ENCODE results near the gene TRIM44. TPM values are rescaled to one million over a fixed set of nuclear protein-coding genes. Genes with fewer than 3 reads are reported as not detected.

Gene TRIM44
- total RNA-seq, 4 donors from 2014 or later = 22.3 to 46.7 (median 39.5) TPM

DNA sequence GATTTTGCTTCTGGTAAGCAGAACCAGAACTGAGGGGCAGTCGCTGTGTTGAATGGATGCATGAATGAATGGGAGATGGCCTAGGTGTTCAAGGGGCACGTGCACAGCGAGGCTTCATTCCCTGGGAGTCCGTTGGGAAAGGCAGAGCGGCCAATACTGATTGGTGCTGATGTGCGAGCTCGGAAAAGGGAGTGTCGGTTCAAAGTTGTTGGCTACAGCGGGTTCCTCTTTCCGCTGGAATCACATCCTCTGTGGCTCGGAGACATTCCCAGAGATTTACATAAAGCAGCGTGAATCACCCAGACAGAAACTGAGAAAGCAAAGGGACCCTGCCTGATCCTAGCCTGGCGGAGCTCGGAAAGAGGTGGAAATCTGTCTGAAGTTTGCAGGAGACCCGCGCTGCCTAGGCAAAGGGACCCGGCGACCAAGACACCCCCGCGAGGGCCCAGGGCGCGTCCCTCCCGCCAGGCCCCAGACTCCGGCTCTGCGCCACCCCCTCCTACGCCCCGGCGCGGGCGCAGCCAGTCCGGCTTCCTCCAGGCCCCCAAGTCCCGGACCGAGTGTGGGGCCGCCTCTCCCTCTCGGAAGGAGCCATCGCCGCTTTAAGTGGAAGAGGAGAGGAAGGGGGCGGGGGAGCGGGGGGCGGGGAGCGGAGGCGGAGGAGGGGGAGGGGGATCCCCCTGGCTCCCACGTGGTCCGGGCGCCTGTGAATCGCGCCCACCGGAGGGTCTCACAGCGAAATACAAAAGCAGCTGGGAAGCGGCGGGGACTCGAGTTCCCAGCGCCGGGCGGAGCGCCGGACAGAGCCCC, 44.7 kb upstream of the TRIM44 start, which contains the start of gene FJX1:
Gene FJX1 (plus strand): TSS at position 774 of the 810 bp plus-strand sequence. CDS start 177 bp downstream, outside the sequence.
- 1 to 2% methylated on average over 26 to 37 of the region's 57 CpGs for WGBS, 2 donors
- H3K27ac ChIP-seq = peak within 1 kb of the TSS in 3 of 4 donors; percentile 57 to 85 (median 66)
- peaks cover 0 to 6% of the 10 kb centered on the region in 2 donors for H3K27me3 ChIP-seq
- TF ChIP-seq, protein P1, sequence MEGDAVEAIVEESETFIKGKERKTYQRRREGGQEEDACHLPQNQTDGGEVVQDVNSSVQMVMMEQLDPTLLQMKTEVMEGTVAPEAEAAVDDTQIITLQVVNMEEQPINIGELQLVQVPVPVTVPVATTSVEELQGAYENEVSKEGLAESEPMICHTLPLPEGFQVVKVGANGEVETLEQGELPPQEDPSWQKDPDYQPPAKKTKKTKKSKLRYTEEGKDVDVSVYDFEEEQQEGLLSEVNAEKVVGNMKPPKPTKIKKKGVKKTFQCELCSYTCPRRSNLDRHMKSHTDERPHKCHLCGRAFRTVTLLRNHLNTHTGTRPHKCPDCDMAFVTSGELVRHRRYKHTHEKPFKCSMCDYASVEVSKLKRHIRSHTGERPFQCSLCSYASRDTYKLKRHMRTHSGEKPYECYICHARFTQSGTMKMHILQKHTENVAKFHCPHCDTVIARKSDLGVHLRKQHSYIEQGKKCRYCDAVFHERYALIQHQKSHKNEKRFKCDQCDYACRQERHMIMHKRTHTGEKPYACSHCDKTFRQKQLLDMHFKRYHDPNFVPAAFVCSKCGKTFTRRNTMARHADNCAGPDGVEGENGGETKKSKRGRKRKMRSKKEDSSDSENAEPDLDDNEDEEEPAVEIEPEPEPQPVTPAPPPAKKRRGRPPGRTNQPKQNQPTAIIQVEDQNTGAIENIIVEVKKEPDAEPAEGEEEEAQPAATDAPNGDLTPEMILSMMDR (IDR thresholded peaks at IDR 0.05) = no peak
- TF ChIP-seq EP300 (IDR thresholded peaks at IDR 0.05) (no peak), POLR2A (IDR thresholded peaks at IDR 0.05) (no peak)
- peak within 1 kb of the TSS; percentile 54 to 85 (median 68) for H3K4me3 ChIP-seq
- no peaks in the 10 kb centered on the region for H3K36me3 ChIP-seq
- H3K4me1 ChIP-seq = peaks cover 0 to 42% (median 21%) of the 10 kb centered on the region in 4 donors
- no peaks in the 10 kb centered on the region for H3K9me3 ChIP-seq
- DNase-seq (ENCODE audit: low spot score in 2 of 2) = peak in 1 of 2 donors; percentile 32

DNA sequence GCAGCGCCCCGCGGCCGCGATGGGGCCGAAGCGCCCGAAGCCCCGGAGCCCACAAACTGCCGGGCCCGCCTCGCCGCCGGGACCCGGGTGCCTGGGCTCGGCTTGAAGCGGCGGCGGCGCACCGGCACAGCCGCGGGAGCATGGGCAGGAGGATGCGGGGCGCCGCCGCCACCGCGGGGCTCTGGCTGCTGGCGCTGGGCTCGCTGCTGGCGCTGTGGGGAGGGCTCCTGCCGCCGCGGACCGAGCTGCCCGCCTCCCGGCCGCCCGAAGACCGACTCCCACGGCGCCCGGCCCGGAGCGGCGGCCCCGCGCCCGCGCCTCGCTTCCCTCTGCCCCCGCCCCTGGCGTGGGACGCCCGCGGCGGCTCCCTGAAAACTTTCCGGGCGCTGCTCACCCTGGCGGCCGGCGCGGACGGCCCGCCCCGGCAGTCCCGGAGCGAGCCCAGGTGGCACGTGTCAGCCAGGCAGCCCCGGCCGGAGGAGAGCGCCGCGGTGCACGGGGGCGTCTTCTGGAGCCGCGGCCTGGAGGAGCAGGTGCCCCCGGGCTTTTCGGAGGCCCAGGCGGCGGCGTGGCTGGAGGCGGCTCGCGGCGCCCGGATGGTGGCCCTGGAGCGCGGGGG, 44.0 kb upstream of the TRIM44 start:
- Histone ChIP-seq H3K4me1 (peaks cover 0 to 42% (median 21%) of the 10 kb centered on the region in 4 donors), H3K27ac (peak overlapping the region in 3 of 4 donors; percentile 57 to 85 (median 66)), H3K27me3 (peaks cover 0 to 6% of the 10 kb centered on the region in 2 donors), H3K4me3 (peak overlapping the region; percentile 54 to 85 (median 68)), H3K36me3 (no peaks in the 10 kb centered on the region), H3K9me3 (no peaks in the 10 kb centered on the region)
- no peak for DNase-seq (ENCODE audit: low spot score in 2 of 2)
- TF ChIP-seq EP300 (IDR thresholded peaks at IDR 0.05) (no peak), POLR2A (IDR thresholded peaks at IDR 0.05) (no peak)
- TF ChIP-seq, protein P1 (IDR thresholded peaks at IDR 0.05) = peak in 2 of 5 experiments; percentile 40 to 46
- 0% methylated on average over 43 of the region's 91 CpGs; no CpG with 5 or more reads in 1 of the 2 donors for WGBS, 2 donors

DNA sequence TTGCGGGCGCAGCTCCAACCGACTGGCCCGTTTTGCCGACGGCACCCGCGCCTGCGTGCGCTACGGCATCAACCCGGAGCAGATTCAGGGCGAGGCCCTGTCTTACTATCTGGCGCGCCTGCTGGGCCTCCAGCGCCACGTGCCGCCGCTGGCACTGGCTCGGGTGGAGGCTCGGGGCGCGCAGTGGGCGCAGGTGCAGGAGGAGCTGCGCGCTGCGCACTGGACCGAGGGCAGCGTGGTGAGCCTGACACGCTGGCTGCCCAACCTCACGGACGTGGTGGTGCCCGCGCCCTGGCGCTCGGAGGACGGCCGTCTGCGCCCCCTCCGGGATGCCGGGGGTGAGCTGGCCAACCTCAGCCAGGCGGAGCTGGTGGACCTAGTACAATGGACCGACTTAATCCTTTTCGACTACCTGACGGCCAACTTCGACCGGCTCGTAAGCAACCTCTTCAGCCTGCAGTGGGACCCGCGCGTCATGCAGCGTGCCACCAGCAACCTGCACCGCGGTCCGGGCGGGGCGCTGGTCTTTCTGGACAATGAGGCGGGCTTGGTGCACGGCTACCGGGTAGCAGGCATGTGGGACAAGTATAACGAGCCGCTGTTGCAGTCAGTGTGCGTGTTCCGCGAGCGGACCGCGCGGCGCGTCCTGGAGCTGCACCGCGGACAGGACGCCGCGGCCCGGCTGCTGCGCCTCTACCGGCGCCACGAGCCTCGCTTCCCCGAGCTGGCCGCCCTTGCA, 43.3 kb upstream of the TRIM44 start:
- Histone ChIP-seq H3K9me3 (no peaks in the 10 kb centered on the region), H3K4me1 (peaks cover 0 to 42% (median 21%) of the 10 kb centered on the region in 4 donors), H3K27ac (peak overlapping the region in 1 of 4 donors; percentile 85), H3K4me3 (peak overlapping the region; percentile 53 to 78 (median 56)), H3K36me3 (no peaks in the 10 kb centered on the region), H3K27me3 (peaks cover 0 to 6% of the 10 kb centered on the region in 2 donors)
- WGBS, 2 donors = 1% methylated on average over 29 to 45 of the region's 84 CpGs
- DNase-seq (ENCODE audit: low spot score in 2 of 2) = no peak
- TF ChIP-seq EP300 (IDR thresholded peaks at IDR 0.05) = no peak
- TF ChIP-seq, protein P1 (IDR thresholded peaks at IDR 0.05) = no peak
- TF ChIP-seq POLR2A (IDR thresholded peaks at IDR 0.05) = no peak

DNA sequence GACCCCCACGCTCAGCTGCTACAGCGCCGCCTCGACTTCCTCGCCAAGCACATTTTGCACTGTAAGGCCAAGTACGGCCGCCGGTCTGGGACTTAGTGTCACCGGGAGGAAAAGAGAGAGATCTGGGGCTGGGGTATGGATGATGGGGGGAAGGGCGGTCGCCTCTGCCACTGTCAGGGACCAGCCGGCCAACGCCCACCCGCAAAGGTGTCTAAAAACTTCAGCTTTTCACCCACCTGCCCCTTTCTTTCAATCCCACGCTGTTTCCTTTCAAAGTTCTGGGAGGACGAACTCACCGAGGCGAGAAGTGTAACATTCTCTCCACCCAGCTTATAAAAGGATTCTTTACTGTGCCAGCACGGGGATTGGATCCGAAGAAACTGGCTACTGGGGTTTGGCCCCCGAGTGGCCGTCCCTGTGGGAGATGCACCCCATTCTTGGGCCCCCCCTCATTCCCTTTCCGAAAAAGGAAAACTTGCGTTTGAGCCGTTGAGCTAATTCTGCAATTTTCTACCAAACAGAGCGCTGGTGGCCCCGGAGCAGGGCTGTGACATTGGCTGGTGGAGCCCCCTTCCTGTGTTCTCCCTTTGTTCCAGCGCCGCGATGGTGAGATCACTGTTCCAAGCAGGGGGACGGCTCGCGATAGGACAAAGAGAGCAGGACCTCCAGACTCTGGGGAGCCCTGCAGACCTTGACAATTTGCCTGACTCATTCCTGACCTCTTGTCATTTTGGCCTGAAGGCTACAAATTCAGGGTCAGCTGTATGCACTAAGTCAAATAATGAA, 42.5 kb upstream of the TRIM44 start:
- TF ChIP-seq EP300 (IDR thresholded peaks at IDR 0.05) = no peak
- TF ChIP-seq, protein P1 (IDR thresholded peaks at IDR 0.05) = no peak
- TF ChIP-seq POLR2A (IDR thresholded peaks at IDR 0.05) = no peak
- DNase-seq (ENCODE audit: low spot score in 2 of 2) = no peak
- peaks cover 0 to 6% of the 10 kb centered on the region in 2 donors for H3K27me3 ChIP-seq

More for the DNA sequence above, 42.5 kb upstream of the TRIM44 start:
- WGBS, 2 donors = 7 to 10% methylated on average over 32 to 33 of the region's 33 CpGs
- peaks cover 0 to 42% (median 21%) of the 10 kb centered on the region in 4 donors for H3K4me1 ChIP-seq
- peak overlapping the region; percentile 53 to 78 (median 56) for H3K4me3 ChIP-seq
- no peaks in the 10 kb centered on the region for H3K36me3 ChIP-seq
- no peak overlapping the region for H3K27ac ChIP-seq
- H3K9me3 ChIP-seq = no peaks in the 10 kb centered on the region
